Suprapubic skin (tissue), 4 donors: ENCODE results near the gene TAS1R2.

Experiments
- EP300 ChIP-seq: sonication (generic); formaldehyde crosslinking; IDR thresholded peaks from one replicate; pipeline ENCODE4 v1.6.1; 2017; ENCODE audit warnings: antibody characterized with exemption
- POLR2A ChIP-seq, 2 donors: fragments of 450-650 bp; IDR thresholded peaks; one replicate each; pipeline ENCODE4 v1.6.1; 2017; ENCODE audit warnings: antibody characterized with exemption in 2 of 2, mild to moderate bottlenecking in 2 of 2, moderate library complexity in 2 of 2
- POLR2AphosphoS5 ChIP-seq, 3 donors: sonication (generic); formaldehyde crosslinking; IDR thresholded peaks; one replicate each; pipeline ENCODE4 v1.6.1; 2017; ENCODE audit warnings: antibody characterized with exemption in 3 of 3
- TF ChIP-seq, protein P1 (sequence below), 2 donors: fragments of 200-600 bp in 1 of 2; fragments of 450-650 bp in 1 of 2; sonication (generic) in 1 of 2; IDR thresholded peaks; one replicate each; pipeline ENCODE4 v1.5.1; 2016 to 2019; ENCODE audit warnings: antibody characterized with exemption in 2 of 2, mild to moderate bottlenecking in 1 of 2, moderate library complexity in 1 of 2

DNA sequence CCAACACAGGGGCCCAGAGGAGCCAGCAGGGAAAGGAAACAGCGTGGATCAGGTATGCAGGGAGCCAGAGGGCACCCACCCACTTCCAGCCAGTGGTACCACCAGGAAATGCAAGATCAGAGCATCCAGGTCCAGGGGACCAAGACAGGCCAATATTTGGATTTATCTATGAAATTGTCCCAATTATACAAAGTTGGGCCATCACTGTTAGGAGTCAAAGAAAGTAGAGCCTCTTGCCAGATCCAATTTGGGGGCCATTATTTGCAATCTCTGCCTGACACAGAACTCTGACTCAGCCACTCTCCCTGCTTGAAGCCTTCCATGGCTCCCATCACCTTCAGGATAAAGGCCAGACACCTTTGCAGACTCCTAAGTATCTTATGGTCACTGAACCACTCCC lies 21.1 kb upstream of the TAS1R2 start:
- TF ChIP-seq, protein P1, sequence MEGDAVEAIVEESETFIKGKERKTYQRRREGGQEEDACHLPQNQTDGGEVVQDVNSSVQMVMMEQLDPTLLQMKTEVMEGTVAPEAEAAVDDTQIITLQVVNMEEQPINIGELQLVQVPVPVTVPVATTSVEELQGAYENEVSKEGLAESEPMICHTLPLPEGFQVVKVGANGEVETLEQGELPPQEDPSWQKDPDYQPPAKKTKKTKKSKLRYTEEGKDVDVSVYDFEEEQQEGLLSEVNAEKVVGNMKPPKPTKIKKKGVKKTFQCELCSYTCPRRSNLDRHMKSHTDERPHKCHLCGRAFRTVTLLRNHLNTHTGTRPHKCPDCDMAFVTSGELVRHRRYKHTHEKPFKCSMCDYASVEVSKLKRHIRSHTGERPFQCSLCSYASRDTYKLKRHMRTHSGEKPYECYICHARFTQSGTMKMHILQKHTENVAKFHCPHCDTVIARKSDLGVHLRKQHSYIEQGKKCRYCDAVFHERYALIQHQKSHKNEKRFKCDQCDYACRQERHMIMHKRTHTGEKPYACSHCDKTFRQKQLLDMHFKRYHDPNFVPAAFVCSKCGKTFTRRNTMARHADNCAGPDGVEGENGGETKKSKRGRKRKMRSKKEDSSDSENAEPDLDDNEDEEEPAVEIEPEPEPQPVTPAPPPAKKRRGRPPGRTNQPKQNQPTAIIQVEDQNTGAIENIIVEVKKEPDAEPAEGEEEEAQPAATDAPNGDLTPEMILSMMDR (IDR thresholded peaks at IDR 0.05) = no peak
- TF ChIP-seq POLR2A (IDR thresholded peaks at IDR 0.05) = no peak
- TF ChIP-seq EP300 = no peak
- TF ChIP-seq POLR2AphosphoS5 (IDR thresholded peaks at IDR 0.05) = no peak
